Measurements from ENCODE around the gene RITA1. TPM values are rescaled to one million over a fixed set of nuclear protein-coding genes. Genes with fewer than 3 reads are reported as not detected.

Gene RITA1
- total RNA-seq, 1 donor: 27.6 TPM

- no peak overlapping the region for H3K4me3 ChIP-seq (ENCODE audit: low read depth, low read length)
- DNase-seq (ENCODE audit: low read depth): no peak
- no peak for TF ChIP-seq CTCF (IDR thresholded peaks at IDR 0.05; ENCODE audit: insufficient read depth, low read depth, low read length)
Measured at GRCh38 chr12:113233967-113234366, 48.4 kb downstream of the RITA1 start.

GRCh38 chr12:113234483-113234882, 49.0 kb downstream of the RITA1 start:
- TF ChIP-seq CTCF (IDR thresholded peaks at IDR 0.05; ENCODE audit: insufficient read depth, low read depth, low read length): no peak
- H3K4me3 ChIP-seq (ENCODE audit: low read depth, low read length): no peak overlapping the region
- DNase-seq (ENCODE audit: low read depth): no peak

DNA sequence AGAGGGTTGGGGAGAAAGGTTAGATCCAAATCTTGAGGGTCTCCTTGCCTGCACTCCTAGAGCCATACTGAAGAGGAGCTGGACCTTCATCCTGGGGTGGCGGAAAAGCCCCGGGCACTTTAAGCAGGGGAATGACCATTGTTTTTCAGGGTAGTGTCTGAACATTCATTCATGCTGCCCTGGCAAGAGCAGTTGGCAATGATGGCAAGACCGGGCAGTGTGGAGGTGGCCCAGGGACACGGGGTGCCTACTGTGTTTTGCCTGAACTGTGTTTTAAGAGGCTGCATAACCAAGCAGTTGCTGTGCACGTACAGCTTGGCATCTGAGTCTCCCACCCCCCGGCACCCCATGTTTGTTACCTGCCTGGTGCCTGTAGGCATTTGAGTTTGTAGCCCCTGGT, 50.5 kb downstream of the RITA1 start:
- H3K4me3 ChIP-seq (ENCODE audit: low read depth, low read length): no peak overlapping the region
- no peak for DNase-seq (ENCODE audit: low read depth)
- no peak for TF ChIP-seq CTCF (IDR thresholded peaks at IDR 0.05; ENCODE audit: insufficient read depth, low read depth, low read length)

GRCh38 chr12:113236539-113237399, 51.2 kb downstream of the RITA1 start:
- no peak for TF ChIP-seq CTCF (IDR thresholded peaks at IDR 0.05; ENCODE audit: insufficient read depth, low read depth, low read length)
- DNase-seq (ENCODE audit: low read depth): no peak
- H3K4me3 ChIP-seq (ENCODE audit: low read depth, low read length): no peak overlapping the region

DNA sequence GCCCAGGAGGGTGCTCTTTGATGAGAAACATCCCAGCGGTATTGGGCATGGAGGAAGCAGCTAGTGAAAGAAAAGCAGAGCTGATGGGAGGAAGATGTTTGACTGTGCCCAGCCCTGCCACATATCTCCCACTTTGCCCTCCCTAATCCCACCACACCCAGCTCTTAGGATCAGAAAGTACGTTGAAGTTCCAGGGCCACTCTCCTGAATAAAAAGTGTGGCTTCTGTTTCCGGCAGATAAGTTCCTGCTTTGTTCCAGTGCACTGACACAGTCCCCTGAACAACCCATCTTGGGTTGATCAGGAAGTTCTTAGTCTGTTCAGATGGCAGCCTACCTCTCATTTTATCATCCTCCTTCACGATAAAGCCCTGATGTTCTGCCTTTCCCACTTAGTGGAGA, 52.2 kb downstream of the RITA1 start:
- no peak for TF ChIP-seq CTCF (IDR thresholded peaks at IDR 0.05; ENCODE audit: insufficient read depth, low read depth, low read length)
- H3K4me3 ChIP-seq (ENCODE audit: low read depth, low read length): no peak overlapping the region
- DNase-seq (ENCODE audit: low read depth): no peak

GRCh38 chr12:113238309-113238708, 52.8 kb downstream of the RITA1 start:
- no peak for DNase-seq (ENCODE audit: low read depth)
- no peak overlapping the region for H3K4me3 ChIP-seq (ENCODE audit: low read depth, low read length)
- TF ChIP-seq CTCF (IDR thresholded peaks at IDR 0.05; ENCODE audit: insufficient read depth, low read depth, low read length): no peak
